Measurements from ENCODE around the gene HCST. TPM values are rescaled to one million over a fixed set of nuclear protein-coding genes. Genes with fewer than 3 reads are reported as not detected.
A peak's percentile ranks its signal among the peaks of the same experiment; 100 is the strongest.

Gene HCST
- total and polyA plus RNA-seq, 2 of the 13 experiments (the other 11 are each of a cell fraction or from before 2014, with no cell fraction given) = 0.24 to 1.2 TPM

DNA sequence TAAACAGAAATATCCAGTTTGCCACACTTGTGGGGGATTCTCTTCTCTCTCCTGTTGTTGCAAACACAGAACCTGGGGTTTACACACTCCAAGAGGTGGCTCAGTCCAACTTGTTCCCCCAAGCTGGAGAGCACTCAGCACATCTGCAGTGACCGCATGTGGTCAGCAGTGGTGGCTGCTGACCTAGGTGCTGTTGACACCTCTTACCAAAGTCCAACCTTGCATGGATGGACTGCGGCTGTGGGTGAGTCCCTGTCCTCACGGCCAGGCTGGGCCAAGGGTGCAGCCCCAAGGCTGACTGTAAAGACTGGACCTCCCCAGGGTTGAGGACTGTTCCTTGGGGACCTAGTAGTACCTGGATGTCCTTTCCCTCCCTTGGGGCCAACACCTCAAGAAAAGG is 39.9 kb downstream of the HCST start (continued):
- TF ChIP-seq, protein P1, sequence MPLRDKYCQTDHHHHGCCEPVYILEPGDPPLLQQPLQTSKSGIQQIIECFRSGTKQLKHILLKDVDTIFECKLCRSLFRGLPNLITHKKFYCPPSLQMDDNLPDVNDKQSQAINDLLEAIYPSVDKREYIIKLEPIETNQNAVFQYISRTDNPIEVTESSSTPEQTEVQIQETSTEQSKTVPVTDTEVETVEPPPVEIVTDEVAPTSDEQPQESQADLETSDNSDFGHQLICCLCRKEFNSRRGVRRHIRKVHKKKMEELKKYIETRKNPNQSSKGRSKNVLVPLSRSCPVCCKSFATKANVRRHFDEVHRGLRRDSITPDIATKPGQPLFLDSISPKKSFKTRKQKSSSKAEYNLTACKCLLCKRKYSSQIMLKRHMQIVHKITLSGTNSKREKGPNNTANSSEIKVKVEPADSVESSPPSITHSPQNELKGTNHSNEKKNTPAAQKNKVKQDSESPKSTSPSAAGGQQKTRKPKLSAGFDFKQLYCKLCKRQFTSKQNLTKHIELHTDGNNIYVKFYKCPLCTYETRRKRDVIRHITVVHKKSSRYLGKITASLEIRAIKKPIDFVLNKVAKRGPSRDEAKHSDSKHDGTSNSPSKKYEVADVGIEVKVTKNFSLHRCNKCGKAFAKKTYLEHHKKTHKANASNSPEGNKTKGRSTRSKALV (CRISPR knock-in tag; IDR thresholded peaks at IDR 0.05) = no peak
- TF ChIP-seq, protein P2, sequence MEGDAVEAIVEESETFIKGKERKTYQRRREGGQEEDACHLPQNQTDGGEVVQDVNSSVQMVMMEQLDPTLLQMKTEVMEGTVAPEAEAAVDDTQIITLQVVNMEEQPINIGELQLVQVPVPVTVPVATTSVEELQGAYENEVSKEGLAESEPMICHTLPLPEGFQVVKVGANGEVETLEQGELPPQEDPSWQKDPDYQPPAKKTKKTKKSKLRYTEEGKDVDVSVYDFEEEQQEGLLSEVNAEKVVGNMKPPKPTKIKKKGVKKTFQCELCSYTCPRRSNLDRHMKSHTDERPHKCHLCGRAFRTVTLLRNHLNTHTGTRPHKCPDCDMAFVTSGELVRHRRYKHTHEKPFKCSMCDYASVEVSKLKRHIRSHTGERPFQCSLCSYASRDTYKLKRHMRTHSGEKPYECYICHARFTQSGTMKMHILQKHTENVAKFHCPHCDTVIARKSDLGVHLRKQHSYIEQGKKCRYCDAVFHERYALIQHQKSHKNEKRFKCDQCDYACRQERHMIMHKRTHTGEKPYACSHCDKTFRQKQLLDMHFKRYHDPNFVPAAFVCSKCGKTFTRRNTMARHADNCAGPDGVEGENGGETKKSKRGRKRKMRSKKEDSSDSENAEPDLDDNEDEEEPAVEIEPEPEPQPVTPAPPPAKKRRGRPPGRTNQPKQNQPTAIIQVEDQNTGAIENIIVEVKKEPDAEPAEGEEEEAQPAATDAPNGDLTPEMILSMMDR (CRISPR knock-in tag; IDR thresholded peaks at IDR 0.05) = peak; percentile 46
- TF ChIP-seq, protein P3, sequence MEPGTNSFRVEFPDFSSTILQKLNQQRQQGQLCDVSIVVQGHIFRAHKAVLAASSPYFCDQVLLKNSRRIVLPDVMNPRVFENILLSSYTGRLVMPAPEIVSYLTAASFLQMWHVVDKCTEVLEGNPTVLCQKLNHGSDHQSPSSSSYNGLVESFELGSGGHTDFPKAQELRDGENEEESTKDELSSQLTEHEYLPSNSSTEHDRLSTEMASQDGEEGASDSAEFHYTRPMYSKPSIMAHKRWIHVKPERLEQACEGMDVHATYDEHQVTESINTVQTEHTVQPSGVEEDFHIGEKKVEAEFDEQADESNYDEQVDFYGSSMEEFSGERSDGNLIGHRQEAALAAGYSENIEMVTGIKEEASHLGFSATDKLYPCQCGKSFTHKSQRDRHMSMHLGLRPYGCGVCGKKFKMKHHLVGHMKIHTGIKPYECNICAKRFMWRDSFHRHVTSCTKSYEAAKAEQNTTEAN (CRISPR knock-in tag; conservative IDR thresholded peaks at IDR 0.05) = no peak
- TF ChIP-seq ZNF569 (CRISPR knock-in tag; IDR thresholded peaks at IDR 0.05; ENCODE audit: borderline replicate concordance) = no peak
- no peak for TF ChIP-seq ZNF234 (CRISPR knock-in tag; conservative IDR thresholded peaks at IDR 0.05)
- TF ChIP-seq, protein P4, sequence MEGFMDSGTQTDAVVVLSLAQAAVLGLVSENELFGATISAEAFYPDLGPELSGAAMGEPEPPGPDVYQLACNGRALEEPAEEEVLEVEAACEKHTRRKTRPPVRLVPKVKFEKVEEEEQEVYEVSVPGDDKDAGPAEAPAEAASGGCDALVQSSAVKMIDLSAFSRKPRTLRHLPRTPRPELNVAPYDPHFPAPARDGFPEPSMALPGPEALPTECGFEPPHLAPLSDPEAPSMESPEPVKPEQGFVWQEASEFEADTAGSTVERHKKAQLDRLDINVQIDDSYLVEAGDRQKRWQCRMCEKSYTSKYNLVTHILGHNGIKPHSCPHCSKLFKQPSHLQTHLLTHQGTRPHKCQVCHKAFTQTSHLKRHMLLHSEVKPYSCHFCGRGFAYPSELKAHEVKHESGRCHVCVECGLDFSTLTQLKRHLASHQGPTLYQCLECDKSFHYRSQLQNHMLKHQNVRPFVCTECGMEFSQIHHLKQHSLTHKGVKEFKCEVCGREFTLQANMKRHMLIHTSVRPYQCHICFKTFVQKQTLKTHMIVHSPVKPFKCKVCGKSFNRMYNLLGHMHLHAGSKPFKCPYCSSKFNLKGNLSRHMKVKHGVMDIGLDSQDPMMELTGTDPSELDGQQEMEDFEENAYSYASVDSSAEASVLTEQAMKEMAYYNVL (CRISPR knock-in tag; IDR thresholded peaks at IDR 0.05; ENCODE audit: borderline replicate concordance) = no peak
- no peak for TF ChIP-seq ZNF83 (CRISPR knock-in tag; IDR thresholded peaks at IDR 0.05; ENCODE audit: borderline replicate concordance)
- peak; percentile 71 for TF ChIP-seq HNF4G (IDR thresholded peaks at IDR 0.05; ENCODE audit: borderline replicate concordance, low read depth, low read length)
- TF ChIP-seq HNF4G (CRISPR knock-in tag; IDR thresholded peaks at IDR 0.05; ENCODE audit: borderline replicate concordance, low read depth) = peak; percentile 81; the same call in 1 of the 2 replicates
- TF ChIP-seq DMAP1 (CRISPR knock-in tag; IDR thresholded peaks at IDR 0.05) = no peak
- peak; percentile 67 for TF ChIP-seq SALL1 (CRISPR knock-in tag; IDR thresholded peaks at IDR 0.05)
- peak; percentile 98 for TF ChIP-seq ZNF10 (CRISPR knock-in tag; IDR thresholded peaks at IDR 0.05; ENCODE audit: borderline replicate concordance, low read depth)
- peak; percentile 18; the same call in 1 of the 2 replicates for TF ChIP-seq ZNF501 (CRISPR knock-in tag; IDR thresholded peaks at IDR 0.05)
- no peak for TF ChIP-seq ZNF124 (CRISPR knock-in tag; IDR thresholded peaks at IDR 0.05)
- TF ChIP-seq CHCHD3 (CRISPR knock-in tag; IDR thresholded peaks at IDR 0.05) = no peak
- TF ChIP-seq, protein P5, sequence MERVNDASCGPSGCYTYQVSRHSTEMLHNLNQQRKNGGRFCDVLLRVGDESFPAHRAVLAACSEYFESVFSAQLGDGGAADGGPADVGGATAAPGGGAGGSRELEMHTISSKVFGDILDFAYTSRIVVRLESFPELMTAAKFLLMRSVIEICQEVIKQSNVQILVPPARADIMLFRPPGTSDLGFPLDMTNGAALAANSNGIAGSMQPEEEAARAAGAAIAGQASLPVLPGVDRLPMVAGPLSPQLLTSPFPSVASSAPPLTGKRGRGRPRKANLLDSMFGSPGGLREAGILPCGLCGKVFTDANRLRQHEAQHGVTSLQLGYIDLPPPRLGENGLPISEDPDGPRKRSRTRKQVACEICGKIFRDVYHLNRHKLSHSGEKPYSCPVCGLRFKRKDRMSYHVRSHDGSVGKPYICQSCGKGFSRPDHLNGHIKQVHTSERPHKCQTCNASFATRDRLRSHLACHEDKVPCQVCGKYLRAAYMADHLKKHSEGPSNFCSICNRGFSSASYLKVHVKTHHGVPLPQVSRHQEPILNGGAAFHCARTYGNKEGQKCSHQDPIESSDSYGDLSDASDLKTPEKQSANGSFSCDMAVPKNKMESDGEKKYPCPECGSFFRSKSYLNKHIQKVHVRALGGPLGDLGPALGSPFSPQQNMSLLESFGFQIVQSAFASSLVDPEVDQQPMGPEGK (CRISPR knock-in tag; IDR thresholded peaks at IDR 0.05) = 0 out of 2 replicates have a peak, but pooled peaks have one; percentile 30
- TF ChIP-seq ZNF20 (CRISPR knock-in tag; IDR thresholded peaks at IDR 0.05) = no peak
- TF ChIP-seq KLF16 (CRISPR knock-in tag; IDR thresholded peaks at IDR 0.05) = no peak
- no peak for TF ChIP-seq ZNF558 (CRISPR knock-in tag; IDR thresholded peaks at IDR 0.05; ENCODE audit: borderline replicate concordance)
- TF ChIP-seq ZNF138 (CRISPR knock-in tag; IDR thresholded peaks at IDR 0.05; ENCODE audit: low read depth) = no peak
- TF ChIP-seq, protein P6, sequence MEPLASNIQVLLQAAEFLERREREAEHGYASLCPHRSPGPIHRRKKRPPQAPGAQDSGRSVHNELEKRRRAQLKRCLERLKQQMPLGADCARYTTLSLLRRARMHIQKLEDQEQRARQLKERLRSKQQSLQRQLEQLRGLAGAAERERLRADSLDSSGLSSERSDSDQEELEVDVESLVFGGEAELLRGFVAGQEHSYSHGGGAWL (CRISPR knock-in tag; IDR thresholded peaks at IDR 0.05) = no peak
